ENCODE data around the gene ODF2.
"Not testable (repeated sequence)": the region's sequence is repeated elsewhere in the genome, so short reads cannot be mapped to it uniquely, and the experiment has no call there.

- not testable (repeated sequence) for TF ChIP-seq ZBTB33 (IDR thresholded peaks at IDR 0.05; ENCODE audit: extremely low read depth, insufficient replicate concordance, low read length); POLR2A (IDR thresholded peaks at IDR 0.05; ENCODE audit: borderline replicate concordance, extremely low read depth, insufficient read depth, insufficient read length); EZH2 (IDR thresholded peaks at IDR 0.05); YY1 (IDR thresholded peaks at IDR 0.05; ENCODE audit: extremely low read depth, insufficient replicate concordance, low read depth, low read length); SRF (IDR thresholded peaks at IDR 0.05; ENCODE audit: low read depth); CTCF (IDR thresholded peaks at IDR 0.05 in 2 of 3, conservative IDR thresholded peaks at IDR 0.05 in 1 of 3; ENCODE audit: borderline replicate concordance in 1 of 3, insufficient read depth in 1 of 3, low read depth in 2 of 3, low read length in 2 of 3); POLR2AphosphoS5 (IDR thresholded peaks at IDR 0.05; ENCODE audit: low read depth, low read length); REST (IDR thresholded peaks at IDR 0.05; ENCODE audit: low read depth); TCF7L2 (IDR thresholded peaks at IDR 0.05; ENCODE audit: borderline replicate concordance, extremely low read depth, insufficient read depth, insufficient read length); JUND (IDR thresholded peaks at IDR 0.05)
Observed at GRCh38 chr9:128503415-128503825, 47.6 kb downstream of the ODF2 start.
